NCI-H446 (cell line): ENCODE data around the gene PRDM8.
"Not testable (repeated sequence)": the region's sequence is repeated elsewhere in the genome, so short reads cannot be mapped to it uniquely, and the experiment has no call there.

Experiments
- DNase-seq, 2 experiments: peaks; one replicate each; lab custom pipeline; 2025; lab: John Stamatoyannopoulos, UW

PRDM8 gene

DNA sequence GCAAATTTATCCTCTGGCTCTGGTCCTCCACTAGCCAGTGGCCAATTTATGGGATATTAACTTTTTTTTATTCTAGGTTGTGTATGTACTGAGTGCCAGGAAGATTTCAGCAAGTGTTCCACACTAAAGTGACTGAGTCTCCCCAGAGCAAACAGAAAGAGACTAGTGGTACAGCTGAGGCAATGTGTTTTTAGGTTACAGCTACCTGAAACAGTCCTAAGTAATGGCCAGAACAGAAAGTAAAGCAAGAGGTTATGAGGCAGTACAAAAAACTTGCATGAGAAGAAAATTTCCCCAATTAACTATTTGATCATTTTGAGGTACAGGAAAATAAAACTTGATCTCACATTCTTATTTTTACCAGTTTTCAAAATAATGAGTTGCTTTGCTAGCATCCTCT, 31.2 kb downstream of the PRDM8 start:
- no peak for DNase-seq

DNA sequence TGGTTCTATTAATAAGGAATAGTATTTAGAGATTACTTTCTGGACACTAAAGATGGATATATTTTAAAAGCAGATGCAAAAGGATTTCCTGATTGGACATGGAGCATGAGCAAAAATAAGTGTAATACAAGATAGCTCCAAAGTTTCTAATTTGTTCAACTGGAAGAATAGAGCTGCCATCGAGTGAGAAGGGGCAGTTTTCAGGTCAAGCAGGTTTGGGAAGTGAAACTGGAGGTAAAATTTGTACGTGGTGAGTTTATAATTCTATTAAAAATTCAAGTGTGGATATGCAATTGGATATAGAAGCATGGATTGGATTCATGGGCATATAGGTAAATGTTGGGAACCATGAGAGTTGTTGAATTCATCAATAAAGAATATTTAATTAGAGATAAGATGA, 31.8 kb downstream of the PRDM8 start:
- no peak for DNase-seq

- no peak for DNase-seq
These were observed 32.3 kb downstream of the PRDM8 start for GRCh38 chr4:80229590-80229989.

GRCh38 chr4:80231180-80231579, 33.9 kb downstream of the PRDM8 start:
- DNase-seq = no peak

GRCh38 chr4:80232707-80233370, 35.5 kb downstream of the PRDM8 start:
- DNase-seq = no peak

- no peak for DNase-seq
These were observed 36.1 kb downstream of the PRDM8 start for GRCh38 chr4:80233390-80233789.

DNA sequence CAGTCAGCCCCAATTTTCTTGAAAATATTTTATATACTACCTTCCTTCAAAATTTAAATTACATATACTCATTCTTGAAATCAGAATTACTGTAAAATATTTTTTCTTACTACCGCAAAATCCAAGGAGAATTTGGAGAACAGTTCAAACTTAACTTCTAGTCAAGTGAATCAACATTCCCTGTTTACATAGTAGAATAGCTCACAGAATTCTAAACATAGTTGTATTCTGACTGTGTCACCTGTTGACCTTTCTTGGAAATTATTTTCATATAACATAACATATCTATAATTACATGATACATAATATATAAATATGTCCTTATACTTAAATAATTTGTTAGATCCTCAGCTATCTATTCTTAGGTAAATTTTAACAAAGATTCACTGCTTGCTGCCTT, 38.1 kb downstream of the PRDM8 start:
- DNase-seq = no peak

DNA sequence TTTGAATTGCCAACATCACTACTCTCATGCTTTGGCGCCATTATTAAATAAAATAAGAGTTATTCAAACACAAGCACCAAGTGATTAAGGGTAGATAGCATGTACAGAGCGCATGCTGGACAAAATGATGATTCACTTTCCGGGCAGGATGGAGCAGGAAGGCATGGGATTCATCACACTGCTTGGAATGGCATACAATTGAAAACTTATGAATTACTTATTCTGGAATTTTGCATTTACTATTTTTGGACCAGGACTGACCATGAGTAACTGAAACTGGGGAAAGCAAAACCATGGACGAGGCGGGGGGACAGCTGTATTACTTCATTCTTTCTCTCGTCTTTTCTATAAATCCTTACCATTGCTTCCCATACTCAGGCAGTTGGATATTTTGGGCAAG, 40.7 kb downstream of the PRDM8 start:
- DNase-seq = no peak

DNA sequence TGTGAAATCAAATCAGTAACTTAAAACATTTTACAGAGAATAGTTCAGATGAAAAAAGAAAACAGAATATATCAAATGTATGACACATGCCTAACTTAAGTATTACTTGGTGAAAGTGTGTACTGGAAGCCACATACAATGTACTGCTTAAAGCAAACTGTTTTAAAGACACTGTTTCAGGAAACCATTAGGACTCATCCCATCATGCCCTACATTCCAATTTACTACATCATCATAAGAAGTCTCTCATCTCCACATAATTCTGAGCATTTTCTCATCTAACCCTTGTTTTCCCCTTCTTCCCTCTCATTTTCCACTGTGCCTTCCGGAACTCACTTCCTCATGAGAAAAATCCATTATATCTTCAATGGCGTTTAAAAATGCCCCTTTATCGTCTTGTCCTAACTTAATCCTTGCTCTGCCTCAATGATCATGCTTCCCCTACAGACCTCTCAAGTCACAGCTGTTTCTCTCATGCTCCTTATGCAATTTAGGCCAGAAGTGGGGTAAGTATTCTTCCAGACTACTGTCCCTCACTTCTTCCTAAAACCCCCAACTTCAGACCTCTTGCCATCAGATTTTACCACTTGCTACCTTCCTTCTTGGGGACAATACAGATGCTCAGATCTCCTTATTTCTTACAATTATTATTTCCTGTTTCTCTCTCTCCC, 42.3 kb downstream of the PRDM8 start:
- DNase-seq = no peak

- DNase-seq = no peak
These were observed 43.7 kb downstream of the PRDM8 start for GRCh38 chr4:80240976-80241375.

GRCh38 chr4:80243274-80244018, 46.1 kb downstream of the PRDM8 start:
- DNase-seq = no peak

GRCh38 chr4:80247484-80247883, 50.2 kb downstream of the PRDM8 start:
- DNase-seq = not testable (repeated sequence)

- DNase-seq = no peak
These were observed 51.8 kb downstream of the PRDM8 start for GRCh38 chr4:80249144-80249543.

- no peak for DNase-seq
These were observed 55.1 kb downstream of the PRDM8 start for GRCh38 chr4:80252427-80252826.

DNA sequence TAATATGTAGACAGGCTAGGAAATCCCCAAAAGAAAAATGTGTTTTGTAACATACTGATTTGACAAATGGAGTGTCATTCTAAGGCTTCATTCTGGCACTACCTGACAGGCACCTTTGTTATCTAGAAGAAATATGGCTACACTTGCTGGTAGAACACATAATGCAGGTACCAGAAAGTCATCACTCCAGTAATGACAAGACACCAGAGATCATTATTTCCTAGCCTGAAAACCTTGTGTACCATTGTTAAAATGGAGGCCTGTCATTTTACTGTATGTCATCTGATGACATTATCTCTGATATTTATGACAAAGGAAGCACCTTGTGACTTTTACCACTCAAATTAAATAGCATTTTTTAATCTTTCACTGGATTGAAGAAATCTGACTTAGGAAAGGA, 55.6 kb downstream of the PRDM8 start:
- no peak for DNase-seq

DNA sequence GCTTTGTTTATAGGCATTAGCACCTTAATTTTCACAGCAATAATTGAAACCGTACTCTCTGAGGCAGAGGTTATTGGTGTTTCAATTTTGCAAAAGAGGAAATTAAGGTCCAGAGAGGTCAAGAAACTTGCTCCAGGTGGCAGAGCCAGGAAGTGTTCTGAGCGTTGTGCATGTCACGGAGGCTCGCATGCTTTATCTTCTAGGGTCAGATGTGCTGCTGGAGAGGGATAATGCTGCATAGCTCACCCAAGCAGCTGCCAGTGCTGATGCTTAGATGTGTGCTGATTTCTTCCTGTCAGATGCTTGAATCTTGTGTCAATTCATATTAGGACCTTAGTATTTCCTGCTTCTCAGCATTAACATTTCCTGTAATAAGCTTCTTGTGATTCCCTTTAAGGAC, 56.2 kb downstream of the PRDM8 start:
- no peak for DNase-seq
